HG03378 (cell line): ENCODE data around the gene CROCC.
"Not testable (repeated sequence)": the region's sequence is repeated elsewhere in the genome, so short reads cannot be mapped to it uniquely, and the experiment has no call there.

ENCODE experiments used
- ATAC-seq: cut with Tn5 transposase; IDR thresholded peaks from one replicate; pipeline ENCODE4 v1.9.1; 2021; ENCODE audit warnings: mild to moderate bottlenecking, moderate library complexity; ENCODE audit not compliant: unreplicated experiment

CROCC gene, protein sequence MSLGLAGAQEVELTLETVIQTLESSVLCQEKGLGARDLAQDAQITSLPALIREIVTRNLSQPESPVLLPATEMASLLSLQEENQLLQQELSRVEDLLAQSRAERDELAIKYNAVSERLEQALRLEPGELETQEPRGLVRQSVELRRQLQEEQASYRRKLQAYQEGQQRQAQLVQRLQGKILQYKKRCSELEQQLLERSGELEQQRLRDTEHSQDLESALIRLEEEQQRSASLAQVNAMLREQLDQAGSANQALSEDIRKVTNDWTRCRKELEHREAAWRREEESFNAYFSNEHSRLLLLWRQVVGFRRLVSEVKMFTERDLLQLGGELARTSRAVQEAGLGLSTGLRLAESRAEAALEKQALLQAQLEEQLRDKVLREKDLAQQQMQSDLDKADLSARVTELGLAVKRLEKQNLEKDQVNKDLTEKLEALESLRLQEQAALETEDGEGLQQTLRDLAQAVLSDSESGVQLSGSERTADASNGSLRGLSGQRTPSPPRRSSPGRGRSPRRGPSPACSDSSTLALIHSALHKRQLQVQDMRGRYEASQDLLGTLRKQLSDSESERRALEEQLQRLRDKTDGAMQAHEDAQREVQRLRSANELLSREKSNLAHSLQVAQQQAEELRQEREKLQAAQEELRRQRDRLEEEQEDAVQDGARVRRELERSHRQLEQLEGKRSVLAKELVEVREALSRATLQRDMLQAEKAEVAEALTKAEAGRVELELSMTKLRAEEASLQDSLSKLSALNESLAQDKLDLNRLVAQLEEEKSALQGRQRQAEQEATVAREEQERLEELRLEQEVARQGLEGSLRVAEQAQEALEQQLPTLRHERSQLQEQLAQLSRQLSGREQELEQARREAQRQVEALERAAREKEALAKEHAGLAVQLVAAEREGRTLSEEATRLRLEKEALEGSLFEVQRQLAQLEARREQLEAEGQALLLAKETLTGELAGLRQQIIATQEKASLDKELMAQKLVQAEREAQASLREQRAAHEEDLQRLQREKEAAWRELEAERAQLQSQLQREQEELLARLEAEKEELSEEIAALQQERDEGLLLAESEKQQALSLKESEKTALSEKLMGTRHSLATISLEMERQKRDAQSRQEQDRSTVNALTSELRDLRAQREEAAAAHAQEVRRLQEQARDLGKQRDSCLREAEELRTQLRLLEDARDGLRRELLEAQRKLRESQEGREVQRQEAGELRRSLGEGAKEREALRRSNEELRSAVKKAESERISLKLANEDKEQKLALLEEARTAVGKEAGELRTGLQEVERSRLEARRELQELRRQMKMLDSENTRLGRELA (N-terminal part only)

DNA sequence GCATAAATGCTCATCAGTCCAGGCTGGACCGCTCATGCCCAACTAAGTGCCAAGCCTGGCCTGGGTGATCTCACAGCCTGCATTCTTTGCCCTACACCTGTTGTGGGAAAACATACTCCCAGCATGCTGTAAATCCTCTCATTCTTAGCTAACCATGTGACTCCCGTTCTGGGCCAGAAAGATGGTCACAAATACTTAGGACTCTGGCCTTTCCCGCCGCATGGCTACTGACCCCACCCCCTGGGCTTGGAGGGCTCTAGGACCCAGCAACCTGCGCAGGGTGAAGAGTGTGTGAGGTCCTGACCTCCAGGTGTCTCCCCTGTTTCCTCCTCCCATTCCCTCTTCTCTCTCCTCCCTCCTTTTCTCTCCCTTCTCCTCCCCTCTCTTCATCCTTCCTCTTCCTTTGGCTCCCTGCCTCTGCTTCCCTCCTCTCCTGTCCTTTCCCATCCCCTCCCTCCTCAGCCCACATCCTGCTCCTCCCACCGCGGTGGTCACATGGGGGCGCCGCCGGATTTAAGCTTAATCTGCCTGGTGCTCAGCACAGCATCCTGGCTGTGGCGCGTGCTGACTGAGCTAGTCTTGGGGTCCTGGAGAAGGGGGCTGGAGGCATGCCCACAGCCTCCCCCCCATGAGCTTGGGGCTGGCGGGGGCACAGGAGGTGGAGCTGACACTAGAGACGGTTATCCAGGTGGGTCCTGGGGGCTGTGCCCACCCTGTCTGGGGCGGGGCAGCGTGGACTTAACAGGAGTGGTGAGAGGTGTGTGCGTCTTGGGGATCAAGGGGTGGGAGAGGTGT, at the start of gene CROCC:
TSS of gene CROCC (plus strand) at position 541 of the 795 bp plus-strand sequence. CDS start at position 629, 88 bp downstream.
- ATAC-seq: no peak

DNA sequence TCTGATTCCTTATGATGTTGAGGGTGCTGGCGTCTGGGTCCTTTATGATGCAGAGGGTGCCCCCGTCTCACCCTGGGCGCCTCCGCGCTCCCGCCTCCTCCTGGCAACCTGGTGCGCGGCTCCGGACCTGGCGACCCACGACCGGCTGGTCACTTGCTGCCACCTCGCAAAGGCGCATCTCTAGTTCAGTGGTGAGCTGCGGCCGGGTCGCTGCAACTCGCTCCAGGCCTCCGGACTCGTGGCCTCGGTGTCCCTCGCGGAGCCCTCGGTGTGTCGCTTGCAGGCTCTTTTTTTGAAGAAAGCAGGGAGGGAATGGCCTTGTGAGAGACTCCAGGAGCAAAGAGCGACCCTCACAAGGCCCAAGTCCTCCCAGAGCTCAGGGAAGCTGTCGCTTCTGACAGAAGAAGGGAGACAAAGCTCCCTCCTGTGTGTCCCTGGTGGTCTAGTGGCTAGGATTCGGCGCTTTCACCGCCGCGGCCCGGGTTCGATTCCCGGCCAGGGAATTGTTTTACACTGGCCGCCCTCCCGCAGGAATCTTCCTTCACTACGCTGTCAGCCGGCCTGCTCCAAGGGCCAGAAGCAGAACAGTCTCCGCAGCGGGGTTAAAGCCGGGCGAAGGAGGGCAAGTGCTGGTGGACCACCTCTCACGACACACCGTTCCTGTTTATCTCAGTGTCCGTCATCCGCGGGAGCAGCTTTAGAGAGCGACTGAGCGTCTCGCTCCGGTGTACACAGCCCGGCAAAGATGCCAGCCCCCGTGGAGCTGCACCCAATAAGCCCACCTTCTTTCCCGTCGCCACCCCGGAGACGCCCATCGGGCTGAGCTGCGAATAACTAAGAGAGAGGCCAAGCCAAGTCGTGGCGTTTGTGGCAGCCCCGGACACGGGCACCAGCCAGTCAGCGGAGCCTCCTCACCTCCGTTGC, 49.3 kb upstream of the CROCC start:
- ATAC-seq: not testable (repeated sequence)

DNA sequence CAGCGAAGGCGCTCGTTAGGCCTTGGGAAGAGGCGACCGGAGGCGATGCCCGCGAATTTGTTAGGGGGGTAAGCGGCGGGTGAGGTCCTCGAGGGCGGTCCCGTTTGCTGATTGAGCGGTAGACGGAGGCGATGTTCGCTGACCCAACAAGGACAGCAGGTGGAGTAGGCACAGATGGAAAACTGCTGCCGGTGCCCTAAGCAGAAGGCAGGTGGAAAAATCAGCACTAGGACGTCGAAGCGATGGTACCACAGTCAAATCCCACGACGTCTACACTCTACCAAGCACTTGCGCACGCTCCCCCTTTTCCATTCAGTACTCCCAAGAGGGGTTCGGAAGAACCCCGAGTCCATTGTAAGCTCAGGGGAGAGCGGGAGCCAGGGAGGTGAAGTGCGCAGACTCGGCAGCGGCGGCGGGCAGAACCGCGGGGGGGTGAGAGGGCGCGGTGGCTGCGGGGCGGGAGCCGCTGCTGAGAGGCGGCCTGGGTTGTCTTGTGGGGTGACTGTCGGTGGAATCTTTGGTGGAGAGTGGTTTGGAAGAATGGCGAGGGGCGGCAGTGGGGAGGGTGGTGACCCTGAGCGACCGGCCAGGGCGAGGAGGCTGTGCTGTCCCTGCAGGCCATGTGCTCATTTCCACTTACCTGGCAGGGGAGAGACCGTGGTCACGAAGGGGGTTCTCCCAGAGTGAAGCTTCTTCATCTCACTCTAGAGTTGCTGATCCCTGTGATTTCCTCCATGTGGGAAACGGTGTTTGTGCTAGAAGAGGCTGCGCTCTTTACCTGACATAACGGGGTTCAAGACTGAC, 48.5 kb upstream of the CROCC start:
- ATAC-seq: not testable (repeated sequence)

DNA sequence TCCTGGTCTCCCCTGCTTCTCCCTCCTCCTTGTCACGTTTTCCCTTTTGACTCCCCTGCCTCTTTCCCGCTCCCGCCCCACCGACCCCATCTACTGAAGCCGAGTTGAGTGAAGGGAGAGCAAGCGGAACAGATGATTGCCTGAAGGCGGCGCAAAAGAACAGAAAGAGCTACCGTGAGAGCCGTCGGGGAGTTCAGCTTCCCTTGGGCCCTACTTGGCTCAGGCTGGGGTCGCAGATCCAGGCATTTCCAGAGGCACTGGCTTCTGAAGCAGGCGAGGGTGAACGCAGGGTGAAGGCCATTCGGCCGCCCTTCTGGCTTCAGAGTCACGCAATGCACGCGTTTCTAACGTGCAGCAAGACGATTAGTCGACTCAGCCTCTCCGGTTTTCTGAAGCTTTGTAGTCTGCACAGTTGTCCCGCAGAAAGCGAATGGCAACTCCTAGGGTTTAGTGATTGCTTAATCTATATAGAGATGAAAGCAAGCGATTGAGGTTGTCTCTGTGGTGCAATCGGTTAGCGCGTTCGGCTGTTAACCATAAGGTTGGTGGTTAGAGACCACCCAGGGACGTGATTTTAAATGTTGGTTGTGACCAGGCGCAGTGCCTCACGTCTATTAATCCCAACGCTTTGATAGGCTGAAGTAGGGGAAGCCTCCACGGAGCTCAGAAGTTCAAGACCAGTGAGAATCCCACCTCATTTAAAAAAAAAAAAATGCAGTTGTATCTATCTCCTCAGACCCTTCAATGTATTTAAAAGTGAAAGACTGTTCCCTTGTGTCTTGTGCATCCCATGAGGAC, 46.6 kb upstream of the CROCC start:
- ATAC-seq: not testable (repeated sequence)

DNA sequence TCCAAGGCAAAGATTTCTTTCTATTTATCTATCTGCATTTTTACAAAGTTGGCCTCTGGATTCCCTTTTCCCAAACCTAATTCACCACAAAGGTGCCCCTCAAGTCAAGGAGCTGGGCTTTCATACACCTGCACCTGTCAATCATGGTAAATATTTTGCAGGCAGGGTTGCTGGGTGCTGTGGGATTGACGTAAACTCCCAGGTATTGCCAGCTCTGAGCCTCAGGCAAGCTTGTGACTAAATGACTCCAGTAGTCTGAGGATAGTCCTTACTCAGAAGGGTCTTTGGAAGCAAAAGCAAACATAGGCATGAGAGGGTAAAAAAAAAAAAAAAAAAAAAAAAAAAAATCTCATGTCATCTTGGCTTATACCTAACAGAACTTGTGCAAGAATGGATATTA, 40.0 kb upstream of the CROCC start:
- not testable (repeated sequence) for ATAC-seq

DNA sequence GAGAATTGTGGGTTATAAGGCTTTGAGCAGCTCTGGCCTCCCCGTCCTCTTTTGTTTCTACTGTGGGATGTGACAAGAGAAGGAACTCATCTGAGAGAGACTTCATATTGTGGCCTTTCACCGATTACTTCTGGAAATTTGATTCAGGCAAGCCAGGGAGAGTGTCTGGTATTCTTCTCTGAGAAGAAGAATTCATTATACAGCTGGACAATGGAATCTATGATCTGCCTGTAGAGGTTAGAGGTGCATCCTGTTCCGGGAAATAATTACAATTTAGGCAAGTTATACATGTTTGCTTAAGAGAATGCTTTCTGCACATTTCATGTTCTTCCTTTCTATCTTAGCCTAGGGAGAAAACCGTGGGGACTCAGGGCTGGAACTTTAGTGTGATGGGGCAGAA, 38.7 kb upstream of the CROCC start:
- ATAC-seq: no peak

DNA sequence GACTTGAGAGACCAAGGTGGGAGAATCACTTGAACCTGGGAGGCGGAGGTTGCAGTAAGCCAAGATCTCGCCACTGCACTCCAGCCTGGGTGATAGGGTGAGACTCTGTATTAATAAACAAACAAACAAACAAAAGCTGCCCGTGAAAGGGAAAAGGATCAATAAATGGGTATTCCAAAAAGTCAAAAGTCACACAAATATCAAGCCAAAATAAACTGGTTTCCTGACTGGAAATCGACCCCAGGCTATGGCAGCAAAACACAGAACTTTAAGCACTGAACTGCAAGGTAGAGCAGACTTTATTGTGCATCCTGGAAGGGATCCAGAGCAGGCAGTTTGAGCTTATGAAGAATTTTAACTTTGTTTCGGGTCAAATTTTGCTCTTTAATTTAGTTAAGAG, 37.2 kb upstream of the CROCC start:
- not testable (repeated sequence) for ATAC-seq

DNA sequence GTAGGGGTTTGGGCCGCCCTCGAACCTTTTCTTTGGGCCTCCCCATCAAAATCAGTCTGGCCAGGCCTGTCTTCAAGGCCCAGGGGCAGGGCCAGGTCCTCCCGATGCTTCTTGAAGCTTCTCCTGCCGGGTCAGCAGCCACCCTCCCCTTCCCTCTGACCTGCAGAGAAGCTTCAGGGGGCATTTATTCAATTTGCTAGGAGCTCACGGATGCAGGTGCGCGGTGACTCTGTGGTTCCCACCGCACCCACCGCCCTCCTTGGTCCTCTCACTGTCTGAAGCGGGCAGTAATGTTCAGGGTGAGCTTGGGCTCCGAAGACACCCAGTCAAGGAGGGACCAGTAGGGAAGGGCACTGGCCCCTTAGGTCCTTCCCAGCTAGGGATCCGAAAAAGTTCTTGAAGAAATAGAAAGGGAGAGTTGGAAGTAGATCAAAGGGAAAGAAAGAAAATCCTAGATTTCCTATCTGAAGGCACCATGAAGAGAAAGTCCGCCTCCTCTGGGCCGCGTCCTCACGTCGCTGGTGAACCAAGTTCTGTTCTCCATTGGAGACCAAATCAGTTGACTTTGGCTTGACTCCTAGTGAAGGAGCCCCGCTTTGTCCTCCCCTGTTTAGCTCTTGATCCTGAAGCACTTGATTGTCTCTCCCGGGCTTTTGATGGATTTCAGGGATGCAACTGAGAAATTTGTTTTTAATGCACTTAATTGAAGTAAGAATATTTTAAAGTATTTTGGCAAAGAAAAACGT, 34.7 kb upstream of the CROCC start:
- ATAC-seq: no peak

DNA sequence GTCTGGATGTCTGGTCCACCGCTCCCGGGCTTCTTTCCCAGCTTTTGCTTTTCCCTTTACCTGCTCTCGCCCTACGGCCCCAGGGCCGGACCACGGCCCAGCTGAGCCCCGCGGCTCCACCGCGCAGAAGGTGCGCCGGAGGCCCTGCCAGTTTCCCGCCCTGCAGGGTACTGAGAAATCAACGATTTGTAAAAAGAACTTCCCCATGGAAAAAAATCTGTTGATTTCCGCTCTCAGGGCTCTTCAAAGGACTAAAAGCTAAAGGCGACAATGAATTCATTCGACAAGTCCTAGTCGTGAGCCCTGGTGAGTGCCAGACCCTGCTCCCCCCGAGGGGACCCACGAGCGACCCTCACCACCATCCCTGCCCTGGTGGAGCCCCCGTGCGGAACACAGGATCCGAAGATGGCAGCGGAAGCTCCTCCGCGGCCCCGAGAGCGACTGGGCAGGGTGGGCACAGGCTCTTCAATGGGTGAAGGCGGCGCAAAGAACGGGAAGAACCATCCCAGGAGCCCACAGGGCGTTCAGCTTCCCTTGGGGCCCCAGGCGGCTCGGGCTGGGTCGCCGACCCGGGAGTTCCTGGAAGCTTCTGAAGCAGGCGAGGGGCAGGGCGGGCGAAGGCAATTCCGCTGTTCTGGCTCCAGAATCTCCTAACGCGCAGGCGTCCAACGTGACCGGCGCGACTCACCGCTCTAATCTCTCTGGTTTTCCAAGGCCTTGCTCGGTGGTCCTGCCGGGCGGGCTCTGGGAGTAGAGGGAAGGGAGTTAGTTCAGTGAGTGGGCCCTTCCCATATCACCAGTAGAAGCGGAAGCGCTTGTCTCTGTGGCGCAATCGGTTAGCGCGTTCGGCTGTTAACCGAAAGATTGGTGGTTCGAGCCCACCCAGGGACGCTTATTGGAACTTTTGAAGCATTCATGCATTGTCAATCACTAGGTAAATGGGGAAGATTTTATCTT, 32.6 kb upstream of the CROCC start:
- no peak for ATAC-seq

DNA sequence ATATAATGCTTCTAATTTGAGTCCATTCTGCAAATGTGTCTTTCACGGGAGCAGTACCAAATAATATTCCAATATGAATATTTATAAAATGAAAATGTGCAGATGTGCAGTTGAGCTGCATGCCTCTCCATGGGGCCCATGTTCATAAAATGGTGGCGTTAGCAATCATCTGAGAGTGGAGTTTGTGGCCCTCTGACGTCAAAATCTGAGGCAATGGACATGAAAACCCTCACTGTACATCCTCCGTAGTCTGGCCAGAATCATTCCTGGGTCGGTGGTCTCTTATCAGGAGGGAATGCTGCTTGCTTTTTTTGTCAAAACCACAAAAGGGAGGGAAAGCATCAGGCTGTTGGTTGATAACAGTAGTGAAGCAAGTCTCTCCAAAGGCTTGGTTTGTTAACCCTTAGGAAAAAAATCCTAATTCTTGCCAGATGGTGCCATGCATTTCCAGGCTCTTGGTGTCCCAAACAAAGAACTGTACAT, 31.2 kb upstream of the CROCC start:
- ATAC-seq: not testable (repeated sequence)

DNA sequence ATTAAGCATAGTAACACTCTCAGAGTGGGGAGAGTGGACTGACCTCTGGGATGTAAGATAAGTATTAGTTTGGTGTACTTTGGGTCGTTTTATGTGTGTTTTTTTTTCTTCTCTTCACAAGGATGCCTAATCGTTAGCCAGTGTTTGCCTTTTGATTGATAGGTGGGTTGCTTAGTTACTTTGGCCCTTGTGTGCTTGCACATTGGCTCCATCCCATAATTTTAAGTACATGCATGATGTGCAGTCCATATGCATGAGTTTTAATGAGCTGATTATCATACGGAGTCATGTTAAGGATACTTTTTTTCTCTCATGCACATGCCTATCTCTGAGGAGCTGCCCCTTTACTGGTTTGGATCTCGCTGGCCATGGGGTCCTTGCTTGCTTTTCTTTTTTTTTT, 30.7 kb upstream of the CROCC start:
- ATAC-seq: not testable (repeated sequence)

DNA sequence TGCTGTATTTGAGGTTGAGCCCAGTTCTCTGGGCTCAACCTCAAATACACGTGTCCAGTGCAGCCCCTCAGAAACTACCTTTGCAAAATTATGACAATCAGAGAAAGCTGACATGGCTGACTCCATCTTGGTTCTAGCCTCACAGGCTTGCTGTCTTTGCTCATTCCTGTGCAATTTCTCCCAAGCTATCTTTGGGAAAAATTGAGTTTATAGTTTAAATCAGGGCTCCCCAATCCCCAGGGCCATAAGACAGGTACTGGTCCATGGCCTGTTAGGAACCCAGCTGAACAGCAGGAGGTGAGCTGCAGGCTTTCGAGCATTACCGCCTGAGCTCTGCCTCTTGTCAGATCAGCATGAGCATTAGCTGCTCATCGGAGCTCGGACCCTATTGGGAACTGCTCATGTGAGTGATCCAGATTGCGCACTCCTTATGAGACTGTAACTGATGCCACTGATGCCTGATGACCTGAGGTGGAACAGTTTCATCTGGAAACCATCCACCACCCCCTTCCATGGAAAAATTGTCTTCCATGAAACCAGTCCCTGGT, 28.7 kb upstream of the CROCC start:
- ATAC-seq: not testable (repeated sequence)

DNA sequence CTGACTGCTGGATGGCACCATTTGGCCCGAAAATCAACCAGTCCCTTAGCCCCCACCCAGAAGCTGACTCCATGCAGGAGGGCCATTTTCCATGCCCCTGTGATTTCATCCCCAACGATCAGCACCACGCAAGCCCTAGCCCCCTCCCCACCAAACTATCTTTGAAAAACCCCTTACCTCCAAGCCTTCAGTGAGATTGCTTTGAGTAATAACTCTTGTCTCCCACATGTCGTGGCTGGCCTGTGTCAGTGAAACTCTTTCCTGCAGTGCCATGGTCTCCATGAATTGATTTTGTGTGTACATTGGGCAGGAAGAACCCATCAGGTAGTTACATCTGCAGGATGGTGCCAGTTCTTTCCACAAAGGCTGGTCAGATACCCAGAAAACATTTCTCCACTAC, 27.9 kb upstream of the CROCC start:
- not testable (repeated sequence) for ATAC-seq

DNA sequence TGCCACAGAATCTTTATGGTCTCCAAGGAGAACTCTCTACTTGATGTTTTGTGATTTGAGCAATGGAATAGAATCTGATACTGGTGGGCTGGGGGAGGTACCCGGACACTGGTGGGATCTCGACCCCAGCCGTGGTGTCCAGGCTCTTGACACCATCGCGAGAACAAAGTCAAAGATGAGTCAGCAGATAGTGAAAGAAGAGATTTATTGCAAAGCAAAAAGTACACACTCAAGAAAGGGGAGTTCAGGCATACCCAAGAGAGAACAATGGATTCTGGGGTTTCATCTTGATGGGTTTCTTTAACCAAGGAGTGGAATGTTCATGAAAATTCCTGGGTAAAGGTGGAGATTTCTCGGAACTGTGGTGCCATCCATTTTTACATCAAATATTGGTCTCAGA, 27.4 kb upstream of the CROCC start:
- ATAC-seq: not testable (repeated sequence)

DNA sequence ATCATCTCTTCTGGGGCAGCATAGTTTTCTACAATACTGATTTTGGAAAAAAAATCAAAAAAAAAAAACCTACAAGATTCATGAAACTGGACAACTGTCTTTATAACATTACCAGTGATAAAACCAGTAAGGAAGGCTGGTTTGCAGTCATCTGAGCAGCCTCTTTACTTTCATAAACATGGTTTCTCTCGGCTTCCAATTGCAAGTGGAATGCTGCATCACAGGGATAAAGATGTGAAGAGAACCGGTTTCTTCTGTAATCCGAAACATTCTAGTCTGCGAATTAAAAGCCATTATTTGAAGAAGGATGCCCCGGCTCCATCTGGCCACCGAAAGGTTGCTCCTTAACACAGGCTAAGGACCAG, 26.5 kb upstream of the CROCC start:
- not testable (repeated sequence) for ATAC-seq
